Activated naive CD4-positive, alpha-beta T cell (primary cell): ENCODE results near the gene EN2.

Experiments used
- DNase-seq, 4 experiments: peaks; one replicate each; lab custom pipeline; 2025; lab: John Stamatoyannopoulos, UW

The EN2 gene

DNA sequence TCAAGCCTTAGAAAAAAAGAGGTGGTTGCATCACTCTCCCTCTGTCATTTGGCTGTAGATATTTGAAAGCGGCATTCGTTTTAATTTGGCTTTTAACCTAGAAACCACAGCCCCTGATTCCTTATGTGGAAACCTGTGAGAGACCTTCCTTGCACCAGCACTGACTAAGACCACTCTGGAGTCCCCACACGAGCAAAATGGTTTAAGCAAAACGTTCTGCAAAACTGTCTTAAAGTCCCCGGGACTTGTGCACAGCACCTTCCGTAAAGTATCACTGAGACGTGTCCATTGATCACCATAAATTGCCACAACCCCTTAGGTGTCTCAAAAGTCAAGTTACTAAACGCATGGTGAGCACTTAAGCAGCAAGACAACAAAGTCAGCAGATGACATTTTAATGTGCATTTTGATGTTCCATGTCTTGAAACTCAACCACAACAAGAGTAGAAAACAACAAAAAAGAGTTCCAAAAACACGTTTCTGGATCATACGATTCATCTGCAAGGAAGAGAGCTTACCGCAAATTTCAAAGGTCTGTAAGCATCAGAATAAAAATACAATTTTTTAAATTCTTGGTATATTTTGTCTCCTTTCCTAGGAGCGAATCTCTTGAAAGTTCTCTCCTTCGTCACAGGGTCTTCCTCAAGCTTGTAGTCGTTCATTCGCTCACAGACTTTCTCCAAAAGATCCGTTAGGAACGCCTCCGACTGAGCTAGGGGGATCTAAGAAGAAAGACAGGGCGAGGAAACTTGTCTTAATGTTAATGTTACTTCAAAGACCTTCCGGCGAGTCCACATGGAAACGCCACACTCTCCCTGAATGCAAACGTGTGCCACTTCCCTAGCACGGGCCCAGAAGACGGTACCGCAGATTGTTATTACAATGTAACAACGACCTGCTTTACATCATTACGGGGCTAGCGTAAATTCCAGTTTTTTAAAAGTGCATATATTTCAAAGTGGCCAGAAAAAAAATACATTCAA, 50.7 kb downstream of the EN2 start:
- DNase-seq, result no peak

DNA sequence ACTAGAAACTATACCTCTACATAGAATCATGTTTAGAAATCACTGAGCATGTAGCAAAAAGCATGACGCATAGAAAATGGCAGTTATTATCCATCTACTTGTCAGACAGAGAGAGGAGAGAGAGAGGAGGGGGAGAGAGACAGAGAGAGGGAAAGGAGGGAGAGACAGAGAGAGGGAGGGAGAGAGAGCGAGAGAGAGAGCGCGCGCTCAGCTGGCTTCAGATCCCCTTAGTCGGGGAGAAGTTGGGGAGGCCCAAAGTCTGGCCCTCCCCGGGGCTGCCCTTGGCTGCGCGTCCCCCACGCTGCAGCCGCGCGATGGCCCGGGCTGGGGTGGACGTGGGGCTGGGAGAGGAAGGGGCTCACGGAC, 51.4 kb downstream of the EN2 start:
- no peak for DNase-seq

DNA sequence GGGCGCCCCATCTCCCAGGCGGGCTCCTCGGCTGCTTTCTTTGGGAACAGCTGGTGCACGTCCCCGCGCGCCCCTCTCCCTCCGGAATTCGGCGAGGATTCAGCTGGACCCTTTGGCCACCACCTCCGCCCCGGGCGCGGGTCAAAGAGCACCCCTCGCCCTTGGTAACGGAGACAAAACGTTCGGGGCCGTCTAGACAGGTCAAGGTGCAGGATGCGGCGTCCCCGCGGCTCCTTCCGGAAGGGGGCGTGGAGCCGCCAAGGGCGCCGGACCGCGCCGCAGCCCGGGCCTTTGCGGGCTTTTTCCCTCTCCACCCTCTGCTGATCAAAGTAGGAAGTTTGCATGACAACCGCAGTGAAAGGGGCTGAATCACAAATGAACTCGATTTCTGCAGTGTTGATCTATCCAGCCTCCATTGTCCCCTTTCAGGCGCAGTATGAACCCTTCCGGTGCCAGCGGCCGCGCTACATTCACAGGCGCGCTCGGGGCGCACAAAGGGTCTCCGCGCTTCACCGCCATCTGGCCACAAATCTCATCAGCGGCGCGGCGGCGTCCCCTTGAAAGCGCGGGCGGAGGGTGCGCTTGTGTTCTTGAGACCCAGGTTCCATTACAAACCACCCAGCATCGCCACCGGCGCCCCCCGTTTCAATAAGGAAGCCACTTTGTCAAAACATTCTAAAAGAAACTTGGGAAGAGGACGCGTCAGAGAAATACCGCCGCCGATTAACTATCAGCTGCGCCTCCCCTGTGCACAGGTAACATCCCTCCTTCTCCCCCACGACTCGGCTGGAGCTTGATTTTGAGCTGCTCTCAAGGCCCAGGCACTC, 52.0 kb downstream of the EN2 start:
- no peak for DNase-seq

- no peak for DNase-seq
These were observed 53.2 kb downstream of the EN2 start for GRCh38 chr7:155510975-155511701.

- DNase-seq, result no peak
These were observed 53.7 kb downstream of the EN2 start for GRCh38 chr7:155511702-155511996.

- no peak for DNase-seq
These were observed 54.4 kb downstream of the EN2 start for GRCh38 chr7:155512246-155512887.

- DNase-seq, result no peak
These were observed 55.8 kb downstream of the EN2 start for GRCh38 chr7:155513543-155514285.

DNA sequence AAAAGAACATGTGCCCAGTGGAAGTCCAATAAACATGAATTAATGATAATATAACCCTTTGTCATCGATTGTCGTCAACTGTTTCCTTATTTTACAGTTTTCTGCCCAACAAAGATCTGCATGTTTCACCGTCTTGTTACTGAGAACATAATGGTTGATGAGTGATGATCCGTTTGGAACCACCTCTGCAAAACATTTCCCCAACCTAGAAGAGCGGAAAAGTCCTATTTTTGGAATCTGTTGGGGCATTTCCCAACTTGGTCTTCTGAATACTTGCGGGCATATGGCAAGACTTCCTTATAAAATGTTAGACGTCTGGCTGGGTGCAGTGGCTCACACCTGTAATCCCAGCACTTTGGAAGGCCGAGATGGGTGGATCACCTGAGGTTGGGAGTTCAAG, 56.4 kb downstream of the EN2 start:
- no peak for DNase-seq
